ENCODE measurements around the gene ABR.

DNA sequence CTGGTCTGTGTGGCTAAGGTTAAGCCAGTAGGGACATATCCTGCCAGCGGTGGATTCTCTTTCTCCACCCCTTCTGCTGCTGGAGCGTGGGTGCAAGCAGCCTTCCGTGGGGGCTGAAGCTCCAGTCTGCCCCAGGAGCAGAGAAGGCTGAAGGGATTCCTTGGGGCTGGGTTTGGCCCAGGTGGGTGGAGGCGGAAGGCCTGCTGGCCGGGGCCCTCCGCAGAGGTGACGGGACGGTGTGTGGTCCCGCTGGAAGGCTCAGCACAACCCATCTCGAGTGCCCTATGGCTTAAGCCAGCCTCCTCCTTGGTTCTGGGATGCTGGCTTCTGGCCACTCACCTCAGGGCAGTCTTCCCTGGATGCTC, 169.7 kb downstream of the ABR start:
- TF ChIP-seq POLR2A (IDR thresholded peaks at IDR 0.05) = no peak
- TF ChIP-seq, protein P1, sequence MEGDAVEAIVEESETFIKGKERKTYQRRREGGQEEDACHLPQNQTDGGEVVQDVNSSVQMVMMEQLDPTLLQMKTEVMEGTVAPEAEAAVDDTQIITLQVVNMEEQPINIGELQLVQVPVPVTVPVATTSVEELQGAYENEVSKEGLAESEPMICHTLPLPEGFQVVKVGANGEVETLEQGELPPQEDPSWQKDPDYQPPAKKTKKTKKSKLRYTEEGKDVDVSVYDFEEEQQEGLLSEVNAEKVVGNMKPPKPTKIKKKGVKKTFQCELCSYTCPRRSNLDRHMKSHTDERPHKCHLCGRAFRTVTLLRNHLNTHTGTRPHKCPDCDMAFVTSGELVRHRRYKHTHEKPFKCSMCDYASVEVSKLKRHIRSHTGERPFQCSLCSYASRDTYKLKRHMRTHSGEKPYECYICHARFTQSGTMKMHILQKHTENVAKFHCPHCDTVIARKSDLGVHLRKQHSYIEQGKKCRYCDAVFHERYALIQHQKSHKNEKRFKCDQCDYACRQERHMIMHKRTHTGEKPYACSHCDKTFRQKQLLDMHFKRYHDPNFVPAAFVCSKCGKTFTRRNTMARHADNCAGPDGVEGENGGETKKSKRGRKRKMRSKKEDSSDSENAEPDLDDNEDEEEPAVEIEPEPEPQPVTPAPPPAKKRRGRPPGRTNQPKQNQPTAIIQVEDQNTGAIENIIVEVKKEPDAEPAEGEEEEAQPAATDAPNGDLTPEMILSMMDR (IDR thresholded peaks at IDR 0.05) = no peak
